Measurements from ENCODE around the gene SON.

DNA sequence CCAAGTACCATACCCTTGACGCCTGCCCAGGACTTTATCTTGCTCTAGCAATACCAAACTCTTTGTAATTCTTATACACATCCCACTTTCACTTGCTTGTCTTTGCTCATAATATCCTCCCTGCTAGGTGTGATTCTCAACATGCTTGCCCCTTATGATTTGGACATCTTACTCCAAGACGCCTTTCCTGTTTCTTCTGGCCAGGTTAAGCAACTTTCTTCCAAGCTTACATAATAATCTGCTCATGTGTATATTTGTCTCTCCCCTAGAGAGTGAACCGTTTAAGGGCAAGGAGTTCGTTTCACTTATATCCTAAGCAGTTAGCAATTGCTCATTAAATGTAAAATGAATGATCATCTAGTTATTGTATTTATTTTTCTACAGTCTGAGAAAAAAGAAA, 76.9 kb downstream of the SON start:
- TF ChIP-seq POLR2AphosphoS5 (IDR thresholded peaks at IDR 0.05) = no peak
- TF ChIP-seq, protein P1, sequence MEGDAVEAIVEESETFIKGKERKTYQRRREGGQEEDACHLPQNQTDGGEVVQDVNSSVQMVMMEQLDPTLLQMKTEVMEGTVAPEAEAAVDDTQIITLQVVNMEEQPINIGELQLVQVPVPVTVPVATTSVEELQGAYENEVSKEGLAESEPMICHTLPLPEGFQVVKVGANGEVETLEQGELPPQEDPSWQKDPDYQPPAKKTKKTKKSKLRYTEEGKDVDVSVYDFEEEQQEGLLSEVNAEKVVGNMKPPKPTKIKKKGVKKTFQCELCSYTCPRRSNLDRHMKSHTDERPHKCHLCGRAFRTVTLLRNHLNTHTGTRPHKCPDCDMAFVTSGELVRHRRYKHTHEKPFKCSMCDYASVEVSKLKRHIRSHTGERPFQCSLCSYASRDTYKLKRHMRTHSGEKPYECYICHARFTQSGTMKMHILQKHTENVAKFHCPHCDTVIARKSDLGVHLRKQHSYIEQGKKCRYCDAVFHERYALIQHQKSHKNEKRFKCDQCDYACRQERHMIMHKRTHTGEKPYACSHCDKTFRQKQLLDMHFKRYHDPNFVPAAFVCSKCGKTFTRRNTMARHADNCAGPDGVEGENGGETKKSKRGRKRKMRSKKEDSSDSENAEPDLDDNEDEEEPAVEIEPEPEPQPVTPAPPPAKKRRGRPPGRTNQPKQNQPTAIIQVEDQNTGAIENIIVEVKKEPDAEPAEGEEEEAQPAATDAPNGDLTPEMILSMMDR (IDR thresholded peaks at IDR 0.05) = no peak
- no peak for TF ChIP-seq POLR2A (IDR thresholded peaks at IDR 0.05)

Data from upper lobe of left lung (tissue), 4 donors.